ENCODE data around the gene TFB1M.

GRCh38 chr6:155292711-155293110, 21.6 kb downstream of the TFB1M start:
- TF ChIP-seq ETS1 (conservative IDR thresholded peaks at IDR 0.05; ENCODE audit: control insufficient read depth, low read depth, low read length): no peak
- no peak for TF ChIP-seq RHOXF2B (CRISPR knock-in tag; conservative IDR thresholded peaks at IDR 0.05)
- TF ChIP-seq ZKSCAN8 (CRISPR knock-in tag; IDR thresholded peaks at IDR 0.05): no peak
- TF ChIP-seq RAD21 (CRISPR knock-in tag; conservative IDR thresholded peaks at IDR 0.05 in 1 of 2, IDR thresholded peaks at IDR 0.05 in 1 of 2): no peak
- TF ChIP-seq, protein P1, sequence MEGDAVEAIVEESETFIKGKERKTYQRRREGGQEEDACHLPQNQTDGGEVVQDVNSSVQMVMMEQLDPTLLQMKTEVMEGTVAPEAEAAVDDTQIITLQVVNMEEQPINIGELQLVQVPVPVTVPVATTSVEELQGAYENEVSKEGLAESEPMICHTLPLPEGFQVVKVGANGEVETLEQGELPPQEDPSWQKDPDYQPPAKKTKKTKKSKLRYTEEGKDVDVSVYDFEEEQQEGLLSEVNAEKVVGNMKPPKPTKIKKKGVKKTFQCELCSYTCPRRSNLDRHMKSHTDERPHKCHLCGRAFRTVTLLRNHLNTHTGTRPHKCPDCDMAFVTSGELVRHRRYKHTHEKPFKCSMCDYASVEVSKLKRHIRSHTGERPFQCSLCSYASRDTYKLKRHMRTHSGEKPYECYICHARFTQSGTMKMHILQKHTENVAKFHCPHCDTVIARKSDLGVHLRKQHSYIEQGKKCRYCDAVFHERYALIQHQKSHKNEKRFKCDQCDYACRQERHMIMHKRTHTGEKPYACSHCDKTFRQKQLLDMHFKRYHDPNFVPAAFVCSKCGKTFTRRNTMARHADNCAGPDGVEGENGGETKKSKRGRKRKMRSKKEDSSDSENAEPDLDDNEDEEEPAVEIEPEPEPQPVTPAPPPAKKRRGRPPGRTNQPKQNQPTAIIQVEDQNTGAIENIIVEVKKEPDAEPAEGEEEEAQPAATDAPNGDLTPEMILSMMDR (IDR thresholded peaks at IDR 0.05 in 2 of 3, conservative IDR thresholded peaks at IDR 0.05 in 1 of 3; ENCODE audit: insufficient read depth in 2 of 3, low read depth in 1 of 3, low read length in 3 of 3): no peak
- TF ChIP-seq SMAD1 (IDR thresholded peaks at IDR 0.05; ENCODE audit: low read depth, low read length, partially characterized antibody): no peak
- TF ChIP-seq MYC (IDR thresholded peaks at IDR 0.05; ENCODE audit: low read depth, low read length): no peak
- TF ChIP-seq MYC (CRISPR knock-in tag; IDR thresholded peaks at IDR 0.05; ENCODE audit: borderline replicate concordance, low read depth): no peak
- TF ChIP-seq ZNF280B (CRISPR knock-in tag; IDR thresholded peaks at IDR 0.05): no peak
- no peak for TF ChIP-seq ZNF184 (CRISPR knock-in tag; IDR thresholded peaks at IDR 0.05)
- no peak for TF ChIP-seq ZZZ3 (IDR thresholded peaks at IDR 0.05)
